22Rv1 (cell line): ENCODE measurements around the gene PGM5.

Source experiments
- H3K27ac ChIP-seq: fragments of 450-650 bp; 2 replicates; pipeline ENCODE4 v1.5.1; 2017
- CTCF ChIP-seq: fragments of 450-650 bp; IDR thresholded peaks from 2 replicates; pipeline ENCODE4 v1.5.1; 2017; ENCODE audit warnings: mild to moderate bottlenecking
- ZFX ChIP-seq: fragments of 450-650 bp; IDR thresholded peaks from 2 replicates; pipeline ENCODE4 v1.6.1; 2017; ENCODE audit warnings: antibody characterized with exemption, borderline replicate concordance

Gene PGM5

GRCh38 chr9:68493958-68494577, 137.7 kb downstream of the PGM5 start:
- no peak overlapping the region for H3K27ac ChIP-seq
- TF ChIP-seq CTCF = no peak
- no peak for TF ChIP-seq ZFX

GRCh38 chr9:68495247-68495646, 138.8 kb downstream of the PGM5 start:
- TF ChIP-seq ZFX (no peak), CTCF (no peak)

GRCh38 chr9:68496356-68496755, 139.9 kb downstream of the PGM5 start:
- no peak overlapping the region for H3K27ac ChIP-seq

More at GRCh38 chr9:68495247-68495646, 138.8 kb downstream of the PGM5 start:
- no peak overlapping the region for H3K27ac ChIP-seq

GRCh38 chr9:68497629-68498028, 141.2 kb downstream of the PGM5 start:
- TF ChIP-seq ZFX (no peak), CTCF (no peak)
- no peak overlapping the region for H3K27ac ChIP-seq

More at GRCh38 chr9:68496356-68496755, 139.9 kb downstream of the PGM5 start:
- TF ChIP-seq CTCF = no peak
- TF ChIP-seq ZFX = no peak

GRCh38 chr9:68498816-68499215, 142.4 kb downstream of the PGM5 start:
- TF ChIP-seq ZFX (no peak), CTCF (no peak)
- no peak overlapping the region for H3K27ac ChIP-seq

GRCh38 chr9:68500457-68501381, 144.3 kb downstream of the PGM5 start:
- no peak for TF ChIP-seq CTCF
- TF ChIP-seq ZFX = no peak

GRCh38 chr9:68502279-68502678, 145.9 kb downstream of the PGM5 start:
- TF ChIP-seq CTCF (no peak), ZFX (no peak)
- no peak overlapping the region for H3K27ac ChIP-seq

More at GRCh38 chr9:68500457-68501381, 144.3 kb downstream of the PGM5 start:
- no peak overlapping the region for H3K27ac ChIP-seq
